MCF 10A (cell line): ENCODE measurements around the gene LINGO1. TPM values are rescaled to one million over a fixed set of nuclear protein-coding genes. Genes with fewer than 3 reads are reported as not detected.

Experiments
- BruUV-seq: library from RNA; stranded (reverse); fragments of 400-500 nt; replicated peaks from 2 replicates; lab custom pipeline; 2021; lab: Mats Ljungman, UMichigan
- CTCF ChIA-PET: fragments of 300-600 bp; sonication (Branson Sonifier 250); formaldehyde crosslinking; extraction: SDS; loops from one replicate; lab custom pipeline; 2021; ENCODE audit warnings: antibody characterized with exemption, inconsistent platforms; lab: Yijun Ruan, JAX
- POLR2A ChIA-PET: fragments of 300-600, 350-650 bp; sonication (Branson Sonifier 250); formaldehyde crosslinking; extraction: SDS; loops from one replicate; lab custom pipeline; 2020; ENCODE audit warnings: antibody characterized with exemption, inconsistent platforms; lab: Yijun Ruan, JAX
- DNase-seq: peaks from one replicate; pipeline ENCODE4 v3.0.0-alpha.2; 2018; ENCODE audit not compliant: unreplicated experiment
- H3K27ac Mint-ChIP-seq: one replicate; pipeline ENCODE4 v1.8.0; 2022; ENCODE audit warnings: mild to moderate bottlenecking, low read depth, mixed read lengths; ENCODE audit not compliant: unreplicated experiment
- H3K27me3 Mint-ChIP-seq: one replicate; pipeline ENCODE4 v1.8.0; 2022; ENCODE audit warnings: mixed read lengths; ENCODE audit not compliant: insufficient read depth, unreplicated experiment
- H3K36me3 Mint-ChIP-seq: one replicate; pipeline ENCODE4 v1.8.0; 2022; ENCODE audit warnings: mild to moderate bottlenecking, moderate library complexity, mixed read lengths; ENCODE audit not compliant: insufficient read depth, unreplicated experiment
- H3K4me1 Mint-ChIP-seq: one replicate; pipeline ENCODE4 v1.8.0; 2022; ENCODE audit warnings: mixed read lengths; ENCODE audit not compliant: insufficient read depth, unreplicated experiment
- H3K4me3 Mint-ChIP-seq: one replicate; pipeline ENCODE4 v1.8.0; 2022; ENCODE audit warnings: mild to moderate bottlenecking, moderate library complexity, mixed read lengths; ENCODE audit not compliant: unreplicated experiment
- H3K9me3 Mint-ChIP-seq: one replicate; pipeline ENCODE4 v1.8.0; 2022; ENCODE audit warnings: mixed read lengths; ENCODE audit not compliant: unreplicated experiment
- intact Hi-C: fragments of 100-400 bp; cut with micrococcal nuclease; formaldehyde crosslinking; loops from 2 replicates; pipeline ENCODE4 v1.14.1; 2022
- total RNA-seq: library from RNA; stranded (reverse); gene quantifications from 2 replicates; pipeline ENCODE4 v1.2.3, GENCODE V29; 2022
- TF ChIP-seq, protein P1 (sequence below): fragments of 200-600 bp; IDR thresholded peaks from one replicate; pipeline ENCODE4 v1.8.0; 2022; ENCODE audit warnings: antibody characterized with exemption, mild to moderate bottlenecking; ENCODE audit not compliant: unreplicated experiment

LINGO1 gene
- total RNA-seq, 1 experiment from 2014 or later = not detected

DNA sequence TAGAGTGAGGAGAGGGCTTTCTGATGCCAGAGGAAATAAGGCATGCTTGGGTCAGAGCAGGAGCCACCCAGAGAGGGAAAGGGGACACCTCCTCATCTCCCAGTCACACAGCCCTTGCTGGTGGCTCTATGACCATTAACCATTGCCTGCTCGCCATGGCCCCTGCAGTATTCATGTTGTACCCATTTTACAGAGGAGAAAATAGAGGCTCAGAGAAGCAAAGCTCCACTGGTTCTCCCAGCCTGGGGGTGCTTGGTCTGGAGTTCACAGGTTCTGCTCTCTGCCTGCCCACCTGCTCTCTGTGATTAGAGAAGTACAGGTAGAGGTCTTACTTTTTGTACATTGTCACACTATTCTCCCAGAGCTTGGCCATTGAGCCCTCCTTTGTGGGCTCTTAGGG is 56.2 kb downstream of the LINGO1 start:
- no peaks in the 10 kb centered on the region for H3K36me3 Mint-ChIP-seq
- peaks cover 11% of the 10 kb centered on the region for H3K27me3 Mint-ChIP-seq
- H3K4me3 Mint-ChIP-seq = no peak overlapping the region
- no peak for DNase-seq
- ChIA-PET POLR2A (no interaction called here), CTCF (interaction anchor here (0.6 to 1.8 kb wide), 2 partner anchors 32 to 33 kb away, joined by 3 to 8 read pairs; no protein-coding TSS in a partner anchor)
- H3K27ac Mint-ChIP-seq = no peak overlapping the region
- no peaks in the 10 kb centered on the region for H3K4me1 Mint-ChIP-seq
- no TSS peak for BruUV-seq
- intact Hi-C loops = no loop called here
- H3K9me3 Mint-ChIP-seq = no peaks in the 10 kb centered on the region
- TF ChIP-seq, protein P1, sequence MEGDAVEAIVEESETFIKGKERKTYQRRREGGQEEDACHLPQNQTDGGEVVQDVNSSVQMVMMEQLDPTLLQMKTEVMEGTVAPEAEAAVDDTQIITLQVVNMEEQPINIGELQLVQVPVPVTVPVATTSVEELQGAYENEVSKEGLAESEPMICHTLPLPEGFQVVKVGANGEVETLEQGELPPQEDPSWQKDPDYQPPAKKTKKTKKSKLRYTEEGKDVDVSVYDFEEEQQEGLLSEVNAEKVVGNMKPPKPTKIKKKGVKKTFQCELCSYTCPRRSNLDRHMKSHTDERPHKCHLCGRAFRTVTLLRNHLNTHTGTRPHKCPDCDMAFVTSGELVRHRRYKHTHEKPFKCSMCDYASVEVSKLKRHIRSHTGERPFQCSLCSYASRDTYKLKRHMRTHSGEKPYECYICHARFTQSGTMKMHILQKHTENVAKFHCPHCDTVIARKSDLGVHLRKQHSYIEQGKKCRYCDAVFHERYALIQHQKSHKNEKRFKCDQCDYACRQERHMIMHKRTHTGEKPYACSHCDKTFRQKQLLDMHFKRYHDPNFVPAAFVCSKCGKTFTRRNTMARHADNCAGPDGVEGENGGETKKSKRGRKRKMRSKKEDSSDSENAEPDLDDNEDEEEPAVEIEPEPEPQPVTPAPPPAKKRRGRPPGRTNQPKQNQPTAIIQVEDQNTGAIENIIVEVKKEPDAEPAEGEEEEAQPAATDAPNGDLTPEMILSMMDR = no peak

DNA sequence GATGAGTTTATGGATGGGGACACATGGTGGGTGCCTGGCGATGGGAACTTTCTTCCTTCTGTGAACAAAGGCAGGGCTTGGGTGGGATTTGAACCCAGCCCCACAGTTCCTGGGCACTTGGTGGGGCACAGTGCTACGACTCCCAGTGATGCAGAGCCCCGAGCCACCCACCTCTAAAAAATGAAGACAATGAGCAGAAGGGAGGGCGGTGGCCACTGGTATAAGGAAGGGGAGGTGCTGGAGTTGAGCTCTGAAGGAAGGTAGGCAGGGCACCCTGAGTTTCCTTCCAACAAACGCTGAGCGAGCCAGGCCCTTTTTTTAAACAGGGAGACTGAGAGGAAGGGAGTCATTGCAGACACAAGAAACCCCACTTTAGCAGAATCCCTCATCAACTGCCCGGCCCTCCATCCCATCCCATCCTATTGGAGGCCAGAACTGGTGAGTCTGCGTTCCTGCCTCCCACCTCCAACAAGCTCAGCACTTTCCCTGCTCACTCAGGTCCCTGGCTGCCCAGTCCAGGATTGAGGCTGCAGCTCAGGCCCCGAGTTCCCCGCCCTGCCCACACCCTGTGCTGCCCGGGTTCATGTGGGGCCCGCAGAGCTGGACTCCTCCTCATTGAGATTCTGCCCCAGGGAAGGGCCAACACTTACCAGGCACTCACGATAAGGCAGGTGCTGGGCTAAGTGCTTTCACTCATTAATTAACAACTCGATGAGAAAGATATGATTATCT is 57.3 kb downstream of the LINGO1 start:
- TF ChIP-seq, protein P1 = no peak
- Mint-ChIP-seq H3K27me3 (peaks cover 11% of the 10 kb centered on the region), H3K36me3 (no peaks in the 10 kb centered on the region), H3K4me1 (no peaks in the 10 kb centered on the region), H3K9me3 (no peaks in the 10 kb centered on the region), H3K4me3 (no peak overlapping the region), H3K27ac (no peak overlapping the region)
- CTCF ChIA-PET = interaction anchor here (0.7 to 1.8 kb wide), 2 partner anchors 8 to 32 kb away, joined by 3 to 8 read pairs; no protein-coding TSS in a partner anchor
- BruUV-seq = no TSS peak
- intact Hi-C loops = no loop called here
- POLR2A ChIA-PET = no interaction called here
- DNase-seq = no peak

- BruUV-seq = no TSS peak
- ChIA-PET POLR2A (no interaction called here), CTCF (interaction anchor here (1.8 kb wide), 1 partner anchor 31 kb away, joined by 8 read pairs; no protein-coding TSS in a partner anchor)
- intact Hi-C loops = no loop called here
- Mint-ChIP-seq H3K9me3 (no peaks in the 10 kb centered on the region), H3K27me3 (peaks cover 11% of the 10 kb centered on the region), H3K27ac (no peak overlapping the region), H3K4me1 (no peaks in the 10 kb centered on the region), H3K36me3 (no peaks in the 10 kb centered on the region), H3K4me3 (no peak overlapping the region)
- TF ChIP-seq, protein P1 = no peak
- no peak for DNase-seq
These were observed 58.0 kb downstream of the LINGO1 start for GRCh38 chr15:77574521-77575202.

GRCh38 chr15:77573802-77574201 is 58.9 kb downstream of the LINGO1 start:
- intact Hi-C loops = no loop called here
- H3K4me3 Mint-ChIP-seq = no peak overlapping the region
- no peaks in the 10 kb centered on the region for H3K4me1 Mint-ChIP-seq
- ChIA-PET POLR2A (no interaction called here), CTCF (no interaction called here)
- peaks cover 11% of the 10 kb centered on the region for H3K27me3 Mint-ChIP-seq
- H3K36me3 Mint-ChIP-seq = no peaks in the 10 kb centered on the region
- no TSS peak for BruUV-seq
- no peaks in the 10 kb centered on the region for H3K9me3 Mint-ChIP-seq
- DNase-seq = no peak
- no peak overlapping the region for H3K27ac Mint-ChIP-seq
- TF ChIP-seq, protein P1 = no peak
